Measurements from ENCODE around the gene MRTFA.

DNA sequence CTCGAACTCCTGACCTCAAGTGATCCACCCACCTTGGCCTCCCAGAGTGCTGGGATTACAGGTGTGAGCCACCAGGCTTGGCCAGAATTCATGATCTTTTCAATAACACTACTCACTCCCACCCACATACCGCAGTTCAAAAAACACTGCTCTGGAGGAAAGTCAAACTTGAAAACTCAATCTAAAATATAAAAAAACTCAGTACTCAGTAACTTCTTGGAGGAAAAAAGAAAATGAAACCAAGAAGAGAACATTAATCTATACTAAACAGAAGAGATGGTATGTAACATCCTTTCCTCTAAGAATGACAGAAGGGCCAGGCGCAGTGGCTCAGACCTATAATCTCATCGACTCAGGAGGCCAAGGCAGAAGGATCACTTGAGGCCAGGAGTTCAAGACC lies 58.3 kb downstream of the MRTFA start:
- TF ChIP-seq CTCF (IDR thresholded peaks at IDR 0.05) (no peak), POLR2A (IDR thresholded peaks at IDR 0.05) (no peak)
